GM21528 (cell line): ENCODE data around the gene COG4.
"Not testable (repeated sequence)": the region's sequence is repeated elsewhere in the genome, so short reads cannot be mapped to it uniquely, and the experiment has no call there.

Source experiments
- ATAC-seq: cut with Tn5 transposase; IDR thresholded peaks from one replicate; pipeline ENCODE4 v1.9.1; 2021; ENCODE audit warnings: mild to moderate bottlenecking, moderate library complexity; ENCODE audit not compliant: unreplicated experiment, low FRiP score

COG4 gene

DNA sequence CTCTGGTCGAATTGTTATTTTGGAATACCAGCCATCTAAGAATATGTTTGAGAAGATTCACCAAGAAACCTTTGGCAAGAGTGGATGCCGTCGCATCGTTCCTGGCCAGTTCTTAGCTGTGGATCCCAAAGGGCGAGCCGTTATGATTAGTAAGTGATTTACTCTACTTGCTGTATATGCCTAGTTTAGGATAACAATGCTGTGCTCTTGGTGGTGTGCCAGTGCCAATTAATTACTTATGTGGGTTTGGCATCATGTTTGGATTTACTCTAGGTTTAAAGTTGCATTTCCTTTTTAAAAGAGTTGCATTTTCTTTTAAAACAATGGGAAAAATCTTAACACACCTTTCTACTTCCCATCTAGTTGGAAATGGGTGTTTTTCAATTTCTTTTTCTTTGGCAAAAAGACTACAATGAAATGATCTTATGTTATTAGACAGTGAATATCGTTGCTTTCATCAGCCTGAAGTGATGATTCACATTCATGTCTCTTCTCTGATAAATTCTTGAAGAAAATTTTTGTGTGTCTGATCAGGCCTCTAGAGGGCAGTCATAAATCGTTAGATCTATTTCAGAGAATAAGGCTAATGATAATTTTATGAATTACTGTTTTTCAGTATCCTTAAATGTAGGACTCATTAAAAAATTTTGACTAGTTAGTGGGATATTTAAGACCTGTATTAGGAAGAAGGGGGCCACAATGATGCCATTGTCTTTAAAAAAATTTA is 5.9 kb upstream of the COG4 start:
- no peak for ATAC-seq

DNA sequence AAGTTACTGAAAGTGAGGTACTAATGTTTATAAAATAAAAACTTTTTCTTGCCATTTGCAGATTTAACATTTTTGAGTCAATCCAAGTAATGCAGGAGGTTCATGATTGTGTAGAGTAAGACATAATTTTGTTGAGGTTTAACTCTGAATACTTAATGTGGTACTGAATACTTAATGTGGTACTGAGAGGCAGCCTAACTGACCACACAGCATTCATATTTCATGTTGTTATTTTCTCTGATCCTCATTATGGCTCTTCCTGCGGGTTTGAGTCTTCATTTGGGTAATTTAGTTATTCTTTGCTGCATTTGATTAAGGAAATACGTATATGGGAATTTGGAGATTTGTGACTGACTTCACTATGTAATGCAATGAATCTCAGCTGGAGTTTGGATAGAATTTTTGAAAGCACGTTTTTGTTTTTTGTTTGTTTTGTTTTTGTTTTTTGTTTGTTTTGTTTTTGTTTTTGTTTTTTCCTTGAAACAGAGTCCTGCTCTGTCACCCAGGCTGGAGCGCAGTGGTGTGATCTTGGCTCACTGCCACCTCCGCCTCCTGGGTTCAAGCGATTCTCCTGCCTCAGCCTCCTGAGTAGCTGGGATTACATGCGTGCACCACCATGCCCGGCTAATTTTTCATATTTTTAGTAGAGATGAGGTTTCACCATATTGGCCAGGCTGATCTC is 4.1 kb upstream of the COG4 start:
- no peak for ATAC-seq

- ATAC-seq, result no peak
These were observed 3.0 kb upstream of the COG4 start for GRCh38 chr16:70526403-70526802.

- not testable (repeated sequence) for ATAC-seq
These were observed 1.1 kb upstream of the COG4 start for GRCh38 chr16:70524399-70524825.

DNA sequence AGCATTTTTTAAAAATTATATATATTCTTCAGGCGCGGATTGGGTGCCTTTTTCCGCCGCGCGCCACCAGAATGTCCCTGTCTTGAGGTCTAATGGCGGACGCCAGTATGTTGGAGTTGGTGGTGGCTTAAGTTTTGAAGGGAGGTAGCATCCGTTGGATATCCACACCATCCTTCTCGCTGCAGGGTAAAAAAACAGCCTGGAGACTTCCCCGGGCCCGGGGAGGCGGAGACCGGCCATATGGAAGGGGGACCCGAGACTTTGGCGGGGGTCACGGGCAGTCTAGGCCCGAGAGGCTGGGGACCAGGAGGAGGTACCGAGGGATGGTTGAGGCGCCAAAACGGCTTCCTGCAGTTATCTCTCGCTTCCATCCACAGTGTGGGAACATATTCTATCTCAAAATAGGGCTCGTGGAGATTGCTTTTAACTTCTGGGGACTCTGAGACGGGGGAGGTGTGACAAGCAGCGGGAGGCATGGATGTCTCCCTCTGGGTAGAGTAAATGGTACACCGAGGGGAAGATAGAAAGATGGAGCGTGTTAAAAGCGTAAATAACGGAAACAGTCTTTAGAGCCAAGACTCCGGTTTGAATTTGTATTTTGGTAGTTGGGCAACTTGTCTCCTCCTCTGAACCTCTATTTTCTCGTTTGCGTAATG is 517 bp upstream of the COG4 start, which contains the start of gene SF3B3:
Gene SF3B3 (plus strand): TSS at position 74 of the 656 bp plus-strand sequence. CDS start 2,841 bp downstream, outside the sequence.
- peak; percentile 54 for ATAC-seq

DNA sequence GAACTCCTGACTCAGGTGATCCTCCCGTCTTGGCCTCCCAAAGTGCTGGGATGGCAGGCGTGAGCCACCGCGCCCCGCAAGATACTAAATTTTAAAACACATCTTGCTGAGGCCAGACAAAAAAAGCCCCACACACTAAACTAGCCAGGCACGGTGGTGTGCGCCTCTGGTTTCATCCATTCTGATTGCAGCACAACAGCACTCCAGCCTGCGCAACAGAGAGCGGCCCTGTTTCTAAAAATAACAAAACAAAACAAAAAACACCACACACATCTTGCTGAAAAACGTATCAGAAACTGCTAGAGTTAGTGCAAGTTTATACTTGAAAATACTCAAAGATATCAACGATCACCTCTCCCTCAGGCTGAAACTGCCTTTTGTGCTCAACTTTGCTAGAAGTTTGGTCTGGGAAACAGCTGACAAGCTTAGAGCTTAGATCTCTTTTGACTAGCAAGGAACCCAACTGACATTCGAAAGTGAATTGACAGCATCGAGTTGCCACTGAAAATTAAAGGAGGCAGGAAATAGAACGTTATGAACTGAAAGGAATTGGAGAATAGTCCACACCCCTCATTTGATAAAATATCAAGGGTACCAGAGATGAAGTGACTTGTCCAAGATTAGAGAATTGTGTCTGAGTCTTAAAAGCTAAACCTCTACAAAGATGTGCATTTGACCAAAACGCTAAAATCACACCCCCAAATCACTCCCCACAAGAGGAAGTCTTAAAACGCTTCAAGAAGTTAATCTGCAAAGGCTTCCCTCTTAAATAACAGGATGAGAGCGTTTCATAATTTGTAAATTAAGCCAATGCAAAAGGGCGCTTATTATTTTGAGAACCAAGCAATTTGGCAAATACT is 908 bp downstream of the COG4 start:
- no peak for ATAC-seq

DNA sequence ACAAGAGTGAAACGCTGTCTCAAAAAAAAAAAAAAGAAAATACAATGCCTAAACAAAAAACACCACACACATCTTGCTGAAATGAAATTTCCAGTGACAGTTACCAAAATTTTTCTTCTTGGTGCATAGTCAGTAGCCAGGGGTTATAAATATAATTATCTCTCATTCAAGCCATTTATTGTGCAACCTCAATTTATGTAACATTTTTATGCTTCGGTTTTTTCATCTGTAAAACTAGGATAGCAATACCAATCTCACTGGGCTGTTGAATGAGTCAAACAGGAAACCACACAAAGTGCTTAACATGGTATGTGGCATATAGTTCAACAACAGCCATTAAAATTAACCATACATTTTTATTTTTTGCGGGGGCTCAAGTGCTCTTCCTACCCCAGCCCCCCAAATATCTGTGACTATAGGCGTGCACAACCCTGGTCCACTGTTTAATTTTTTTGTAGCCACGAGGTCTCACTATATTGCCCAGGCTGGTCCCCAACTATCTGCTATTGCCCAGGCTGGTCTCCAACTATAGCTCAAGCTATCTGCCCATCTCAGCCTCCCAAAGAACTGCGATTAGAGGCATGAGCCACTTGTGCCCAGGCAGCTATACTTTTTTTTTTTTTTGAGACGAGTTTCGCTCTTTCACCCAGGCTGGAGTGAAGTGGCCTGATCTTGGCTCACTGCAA is 2.6 kb downstream of the COG4 start:
- no peak for ATAC-seq

- no peak for ATAC-seq
These were observed 10.9 kb downstream of the COG4 start for GRCh38 chr16:70512456-70512855.

DNA sequence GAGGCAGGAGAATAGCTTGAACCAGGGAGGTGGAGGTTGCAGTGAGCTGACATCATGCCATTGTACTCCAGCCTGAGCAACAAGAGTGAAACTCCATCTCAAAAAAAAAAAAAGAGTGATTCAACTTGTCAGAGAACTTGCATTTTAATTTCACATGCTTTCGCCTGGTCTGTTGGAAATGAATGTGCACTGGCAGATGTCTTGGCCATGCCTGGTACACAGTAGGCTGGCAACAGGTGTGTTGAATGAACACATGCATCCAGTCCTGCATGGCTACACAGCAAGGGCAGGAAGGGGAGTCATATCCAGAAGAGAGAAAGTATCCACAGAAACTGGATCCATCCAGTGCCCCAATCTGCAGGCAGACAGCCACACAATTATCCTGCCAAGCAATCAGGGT is 11.5 kb downstream of the COG4 start:
- ATAC-seq, result no peak

DNA sequence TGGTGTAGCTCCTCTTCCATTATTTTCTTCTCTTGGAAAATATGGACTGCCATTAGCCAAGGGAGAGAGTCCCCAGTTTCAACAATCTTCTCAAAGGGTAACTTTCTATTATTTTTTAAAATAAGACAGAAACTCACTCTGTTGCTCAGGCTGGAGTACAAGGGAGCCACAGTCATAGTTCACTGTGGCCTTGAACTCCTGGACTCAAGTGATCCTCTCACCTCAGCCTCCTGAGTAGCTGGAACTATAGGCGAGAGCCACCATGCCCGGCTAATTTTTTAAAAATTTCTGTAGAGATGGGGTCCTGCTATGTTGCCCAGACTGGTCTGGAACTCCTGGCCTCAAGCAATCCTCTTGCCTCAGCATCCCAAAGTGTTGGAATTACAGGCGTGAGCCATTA is 13.1 kb downstream of the COG4 start:
- no peak for ATAC-seq

DNA sequence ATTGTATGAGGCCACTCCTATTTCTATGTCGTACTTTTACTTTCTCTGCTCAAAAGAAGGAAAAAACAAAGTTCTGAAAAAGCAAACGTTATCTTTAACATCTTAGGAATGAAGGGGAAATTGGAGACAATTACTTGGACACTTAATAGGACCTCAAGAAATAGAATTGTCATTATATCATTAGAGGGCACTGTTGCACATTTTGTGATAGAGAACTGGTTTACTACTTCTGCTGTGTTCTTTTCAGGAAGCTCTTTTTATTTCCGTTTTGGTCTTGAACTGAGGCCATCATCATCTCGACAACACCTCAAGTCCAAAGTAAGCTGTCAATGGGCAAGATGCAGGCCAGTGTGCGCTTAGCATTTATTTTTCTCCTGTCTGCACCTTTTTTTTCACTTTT is 14.6 kb downstream of the COG4 start:
- ATAC-seq, result no peak

DNA sequence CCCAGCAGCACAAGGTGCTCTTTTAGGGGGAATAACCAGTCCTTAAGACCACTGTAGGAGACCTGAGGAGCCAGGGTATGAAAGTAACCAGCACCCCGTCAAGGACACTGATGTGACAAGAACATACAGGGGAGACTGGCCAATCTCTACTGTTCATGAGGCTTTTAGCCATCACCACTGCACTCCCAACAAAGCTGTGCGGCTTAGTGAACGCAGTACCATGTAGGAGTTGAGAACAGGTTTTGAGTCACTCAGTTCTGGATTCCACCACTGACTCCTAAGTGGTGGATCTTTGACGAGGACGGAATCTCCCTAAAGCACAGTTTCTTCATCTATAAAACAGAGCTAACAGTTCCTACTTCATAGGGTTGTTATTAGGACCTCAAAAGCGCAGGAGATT is 26.8 kb downstream of the COG4 start:
- ATAC-seq, result no peak

GRCh38 chr16:70495425-70496182 is 27.8 kb downstream of the COG4 start:
- ATAC-seq, result no peak

DNA sequence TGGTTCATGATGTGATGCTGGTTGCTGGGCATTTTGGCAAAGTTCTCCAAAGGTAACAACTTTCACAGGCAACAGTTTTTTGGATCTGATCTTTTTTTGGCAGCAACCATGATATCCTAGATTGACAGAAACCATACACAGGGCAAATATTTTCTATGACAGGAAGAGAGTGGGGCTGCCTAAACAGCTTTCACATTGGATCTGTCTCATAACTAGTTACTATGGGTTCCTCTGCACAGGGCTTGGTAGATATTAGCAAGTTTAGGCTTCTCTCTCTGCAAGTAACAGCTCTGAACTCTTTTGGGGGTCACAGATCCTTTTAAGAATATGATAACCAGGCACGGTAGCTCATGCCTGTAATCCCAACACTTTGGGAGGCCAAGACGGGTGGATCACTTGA is 28.6 kb downstream of the COG4 start:
- ATAC-seq, result no peak

GRCh38 chr16:70494202-70494770 is 29.1 kb downstream of the COG4 start:
- ATAC-seq, result no peak

GRCh38 chr16:70493802-70494201 is 29.6 kb downstream of the COG4 start:
- no peak for ATAC-seq

DNA sequence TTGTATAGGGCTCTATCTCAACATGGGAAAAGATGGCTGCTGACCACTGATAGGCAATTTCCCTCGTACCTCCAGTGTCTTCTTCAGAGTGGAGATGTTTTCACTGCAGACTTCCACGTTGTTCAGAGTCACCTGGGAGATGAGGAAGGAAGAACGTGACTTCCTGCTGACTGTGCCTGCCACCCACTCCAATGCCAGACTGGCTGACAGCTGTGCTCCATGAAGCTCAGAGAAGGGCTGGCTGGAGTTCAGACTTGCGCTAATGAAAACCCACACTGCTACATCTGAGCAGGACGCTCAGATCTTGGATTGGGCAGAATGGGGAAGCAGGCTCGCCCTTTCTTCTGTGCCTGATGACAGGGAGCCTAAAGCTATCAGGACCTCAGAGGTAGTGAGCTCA is 33.1 kb downstream of the COG4 start:
- no peak for ATAC-seq

DNA sequence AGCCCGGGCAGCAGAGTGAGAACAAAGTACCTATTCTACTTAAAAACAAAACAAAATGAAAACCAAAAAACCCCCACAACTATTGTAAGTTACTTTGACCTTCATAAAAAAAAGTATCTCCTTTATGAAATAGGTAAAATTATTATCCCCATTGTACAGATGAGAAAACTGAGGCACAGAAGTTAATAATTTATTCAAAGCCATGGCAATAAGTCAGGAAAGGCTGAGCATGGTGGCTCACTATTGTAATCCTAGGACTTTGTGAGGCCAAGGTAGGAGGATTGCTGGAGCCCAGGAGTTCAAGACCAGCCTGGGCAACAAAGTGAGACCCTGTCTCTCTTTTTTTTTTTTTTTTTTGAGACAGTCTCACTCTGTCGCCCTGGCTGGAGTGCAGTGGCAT is 38.5 kb downstream of the COG4 start:
- ATAC-seq, result no peak

GRCh38 chr16:70483426-70483825 is 39.9 kb downstream of the COG4 start:
- no peak for ATAC-seq
